ENCODE data around the gene CTRB1. TPM values are rescaled to one million over a fixed set of nuclear protein-coding genes. Genes with fewer than 3 reads are reported as not detected.

CTRB1 gene
- not detected in 2 replicates for total RNA-seq

GRCh38 chr16:75218256-75219076, at the start of gene CTRB1:
CTRB1 (plus strand) TSS chr16:75218988; CDS start chr16:75219008, 20 bp downstream.

DNA sequence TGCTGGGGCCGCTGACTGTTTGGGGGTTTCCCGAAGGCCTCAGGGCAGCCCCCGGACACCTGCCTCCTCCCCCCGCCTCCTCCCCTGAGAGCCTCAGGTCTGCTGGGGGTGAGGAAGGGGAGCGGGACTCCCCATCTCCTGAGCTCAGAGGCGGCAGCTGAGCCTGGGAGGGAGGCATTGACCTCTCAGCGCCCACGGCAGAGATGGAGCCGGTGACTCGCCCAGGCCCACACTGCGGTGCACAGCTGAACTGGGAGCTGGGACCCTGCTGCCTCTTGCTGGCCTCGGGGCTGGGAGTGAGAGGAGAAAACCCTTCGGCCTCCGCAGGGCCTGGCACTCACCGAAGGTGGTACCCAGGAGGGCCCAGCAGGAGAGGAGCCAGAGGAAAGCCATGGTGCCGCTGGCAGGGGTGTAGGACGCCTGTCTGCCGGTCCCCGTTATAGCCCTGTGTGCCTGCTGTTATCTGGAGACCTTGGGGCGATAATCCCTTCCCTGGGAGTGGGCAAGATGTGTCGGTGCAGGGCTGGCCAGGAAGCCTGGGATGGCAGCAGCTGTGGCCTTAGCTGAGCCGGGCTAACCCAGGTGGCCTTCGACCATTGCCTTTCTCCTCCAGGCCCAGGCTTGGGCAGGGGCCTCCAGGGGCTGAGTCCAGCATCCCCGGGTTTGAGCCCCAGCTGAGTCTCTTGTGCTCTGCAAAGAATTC, 11.9 kb upstream of the CTRB1 start, which contains the start of gene CTRB2:
CTRB2 (minus strand) TSS at position 413 of the 703 bp plus-strand sequence; CDS start at position 393, 20 bp downstream.

GRCh38 chr16:75251280-75252048, 32.7 kb downstream of the CTRB1 start, which contains the start of gene BCAR1:
BCAR1 (minus strand) TSS chr16:75251624; CDS start chr16:75251482, 142 bp downstream.

Other genes with a start within 250 kb of the CTRB1 start
- gene WDR59, start 233.9 kb upstream of the CTRB1 start, total RNA-seq: 17.9 and 20.7 TPM in 2 replicates
- gene ZNRF1, start 220.0 kb upstream of the CTRB1 start, total RNA-seq: 11.7 and 20.9 TPM in 2 replicates
- 2.3 and 5.0 TPM in 2 replicates for gene LDHD, start 102.2 kb upstream of the CTRB1 start, total RNA-seq
- gene ZFP1, start 70.5 kb upstream of the CTRB1 start, total RNA-seq: 13.7 and 15.1 TPM in 2 replicates
- gene CTRB2, start 11.8 kb upstream of the CTRB1 start, total RNA-seq: not detected in 2 replicates
- 73.6 and 165 TPM in 2 replicates for gene BCAR1, start 32.6 kb downstream of the CTRB1 start, total RNA-seq
- 36.0 and 39.9 TPM in 2 replicates for gene CFDP1, start 214.5 kb downstream of the CTRB1 start, total RNA-seq
- 17.9 and 20.2 TPM in 2 replicates for gene TMEM170A, start 245.7 kb downstream of the CTRB1 start, total RNA-seq

Data from smooth muscle cell of the pulmonary artery (primary cell).